Measurements from ENCODE around the gene HOMER3. TPM values are rescaled to one million over a fixed set of nuclear protein-coding genes. Genes with fewer than 3 reads are reported as not detected.
"Not testable (repeated sequence)": the region's sequence is repeated elsewhere in the genome, so short reads cannot be mapped to it uniquely, and the experiment has no call there.

The HOMER3 gene
- total and polyA plus RNA-seq, 2 donors, result 20.7 to 28.4 TPM

GRCh38 chr19:18929311-18929710 is 11.7 kb downstream of the HOMER3 start:
- peaks cover 4% of the 10 kb centered on the region for H3K36me3 ChIP-seq (ENCODE audit: insufficient read depth)
- 90% methylated on average over 25 of the region's 25 CpGs for WGBS

DNA sequence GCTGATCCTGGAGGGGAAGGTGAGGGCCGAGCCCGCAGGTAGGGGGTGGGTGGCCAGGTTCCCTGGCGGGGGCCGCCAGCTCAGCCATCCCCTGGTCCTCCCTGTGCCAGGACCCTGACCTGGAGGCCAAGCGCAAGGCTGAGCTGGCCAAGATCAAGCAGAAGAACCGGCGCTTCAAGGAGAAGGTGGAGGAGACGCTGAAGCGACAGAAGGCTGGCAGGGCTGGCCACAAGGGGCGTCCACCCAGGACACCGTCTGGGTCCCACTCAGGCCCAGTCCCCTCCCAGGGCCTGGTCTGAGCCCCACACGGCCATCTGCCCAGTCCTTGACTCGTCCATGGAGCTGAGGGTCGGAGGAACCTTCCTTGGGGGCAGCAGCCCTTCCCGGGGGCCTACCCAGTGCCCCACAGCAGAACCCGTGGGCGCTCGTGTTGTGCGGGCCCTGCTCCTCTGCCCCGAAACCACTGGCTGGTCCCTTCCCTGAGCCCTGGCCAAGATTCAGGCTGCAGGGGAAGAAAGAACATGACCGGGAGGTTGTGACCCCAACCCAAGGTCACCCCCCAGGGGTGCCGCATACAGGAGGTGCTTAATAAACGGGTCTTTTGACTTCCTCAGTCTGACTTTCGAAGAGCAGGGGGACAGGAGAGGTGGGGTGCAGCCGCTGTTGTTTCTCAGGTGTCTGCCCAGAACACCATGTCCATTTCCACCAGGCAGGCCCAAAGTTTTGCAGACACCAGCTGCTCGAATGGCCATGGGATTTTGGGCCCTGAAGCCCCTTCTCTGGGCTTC is 12.8 kb downstream of the HOMER3 start:
- Histone ChIP-seq H3K27ac (ENCODE audit: low read depth) (no peak overlapping the region), H3K36me3 (ENCODE audit: insufficient read depth) (peaks cover 4% of the 10 kb centered on the region), H3K4me3 (ENCODE audit: low read depth, low read length) (no peak overlapping the region), H3K4me1 (ENCODE audit: insufficient read depth) (peaks cover 2% of the 10 kb centered on the region)
- no peak for DNase-seq (ENCODE audit: extremely low spot score)
- WGBS, result 88% methylated on average over 26 of the region's 26 CpGs

More at GRCh38 chr19:18929311-18929710, 11.7 kb downstream of the HOMER3 start:
- Histone ChIP-seq H3K4me1 (ENCODE audit: insufficient read depth) (peaks cover 2% of the 10 kb centered on the region), H3K4me3 (ENCODE audit: low read depth, low read length) (no peak overlapping the region), H3K27ac (ENCODE audit: low read depth) (no peak overlapping the region)
- no peak for DNase-seq (ENCODE audit: extremely low spot score)

DNA sequence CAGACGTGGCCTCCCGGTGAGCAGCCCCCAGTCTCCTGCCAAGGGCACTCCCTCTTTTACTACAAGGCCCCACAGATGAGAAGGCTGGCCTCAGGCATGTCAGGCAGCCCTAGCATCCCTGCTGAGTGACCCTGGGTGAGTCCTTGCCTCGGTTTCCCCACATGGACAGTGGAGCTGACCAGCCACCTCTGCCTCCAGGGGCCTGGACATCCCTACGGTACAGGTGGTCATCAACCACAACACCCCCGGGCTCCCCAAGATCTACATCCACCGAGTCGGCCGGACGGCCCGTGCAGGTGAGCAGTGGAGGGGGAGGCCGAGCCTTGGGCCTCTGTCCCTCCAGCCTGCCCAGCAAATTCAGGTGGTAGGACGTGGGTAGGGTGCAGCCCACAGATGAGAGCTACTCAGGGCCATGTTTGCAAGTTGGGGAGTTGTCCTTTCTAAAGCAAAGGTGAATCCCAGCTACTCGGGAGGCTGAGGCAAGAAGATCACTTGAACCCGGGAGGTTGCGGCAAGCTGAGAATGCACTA is 16.3 kb downstream of the HOMER3 start:
- peaks cover 7% of the 10 kb centered on the region for H3K36me3 ChIP-seq (ENCODE audit: insufficient read depth)

GRCh38 chr19:18922228-18922985 is 18.6 kb downstream of the HOMER3 start:
- H3K4me1 ChIP-seq (ENCODE audit: insufficient read depth), result no peaks in the 10 kb centered on the region
- H3K4me3 ChIP-seq (ENCODE audit: low read depth, low read length), result no peak overlapping the region
- H3K36me3 ChIP-seq (ENCODE audit: insufficient read depth), result peaks cover 7% of the 10 kb centered on the region
- DNase-seq (ENCODE audit: extremely low spot score), result no peak
- H3K27ac ChIP-seq (ENCODE audit: low read depth), result no peak overlapping the region
- 82% methylated on average over 29 of the region's 29 CpGs for WGBS

More for the DNA sequence above, 16.3 kb downstream of the HOMER3 start:
- WGBS, result 93% methylated on average over 15 of the region's 15 CpGs
- no peak for DNase-seq (ENCODE audit: extremely low spot score)
- Histone ChIP-seq H3K4me3 (ENCODE audit: low read depth, low read length) (no peak overlapping the region), H3K27ac (ENCODE audit: low read depth) (no peak overlapping the region), H3K4me1 (ENCODE audit: insufficient read depth) (no peaks in the 10 kb centered on the region)

- Histone ChIP-seq H3K4me1 (ENCODE audit: insufficient read depth) (no peaks in the 10 kb centered on the region), H3K4me3 (ENCODE audit: low read depth, low read length) (no peak overlapping the region), H3K27ac (ENCODE audit: low read depth) (no peak overlapping the region), H3K36me3 (ENCODE audit: insufficient read depth) (peaks cover 7% of the 10 kb centered on the region)
- DNase-seq (ENCODE audit: extremely low spot score), result no peak
- 94% methylated on average over 17 of the region's 17 CpGs for WGBS
Observed at GRCh38 chr19:18921593-18921992, 19.4 kb downstream of the HOMER3 start.

- Histone ChIP-seq H3K4me1 (ENCODE audit: insufficient read depth) (no peaks in the 10 kb centered on the region), H3K4me3 (ENCODE audit: low read depth, low read length) (peak overlapping the region; percentile 69), H3K36me3 (ENCODE audit: insufficient read depth) (peaks cover 7% of the 10 kb centered on the region), H3K27ac (ENCODE audit: low read depth) (no peak overlapping the region)
- DNase-seq (ENCODE audit: extremely low spot score), result no peak
- WGBS, result 57% methylated on average over 9 of the region's 9 CpGs
Observed at GRCh38 chr19:18920400-18920799, 20.6 kb downstream of the HOMER3 start.

GRCh38 chr19:18919900-18920214 is 21.2 kb downstream of the HOMER3 start:
- H3K27ac ChIP-seq (ENCODE audit: low read depth), result peak overlapping the region; percentile 11
- WGBS, result under 1% methylated on average over 15 of the region's 15 CpGs

DNA sequence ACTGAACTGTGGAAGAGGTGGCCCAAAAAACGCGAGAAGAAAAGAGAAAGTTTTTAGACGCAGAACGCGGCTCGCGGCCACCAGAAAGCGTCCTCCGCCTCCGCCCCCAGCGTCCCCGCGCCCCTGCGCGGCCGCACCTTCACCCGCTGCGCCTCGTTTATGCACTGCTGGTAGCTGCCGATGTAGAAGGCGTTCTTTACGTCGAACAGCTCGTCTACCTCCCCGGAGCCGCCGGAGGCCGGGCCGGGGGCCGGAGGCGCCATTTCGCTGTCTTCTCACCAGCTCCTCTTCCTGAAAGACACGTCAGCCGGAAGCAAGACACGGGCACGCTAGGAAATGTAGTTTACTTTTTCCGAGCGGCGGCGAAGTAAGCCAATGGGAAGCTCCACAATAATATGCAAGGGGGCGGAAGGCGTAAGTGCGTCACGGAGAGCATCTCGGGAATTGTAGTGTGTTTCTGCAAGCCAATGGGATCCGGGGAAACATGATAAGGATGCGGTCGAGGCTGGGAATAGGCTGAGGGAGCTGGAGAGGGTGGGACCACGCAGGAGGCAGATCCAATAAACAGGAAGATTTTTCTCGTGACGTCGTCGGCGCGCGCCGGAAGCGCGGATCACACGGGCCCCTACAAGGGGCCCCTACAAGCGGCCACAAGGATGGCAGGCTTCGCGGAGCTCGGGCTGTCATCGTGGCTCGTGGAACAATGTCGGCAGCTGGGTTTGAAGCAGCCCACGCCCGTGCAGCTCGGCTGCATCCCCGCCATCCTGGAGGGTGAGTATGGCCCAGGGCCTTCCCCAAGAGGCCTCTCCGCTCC is 21.7 kb downstream of the HOMER3 start, which contains the start of the genes COPE and DDX49:
COPE (minus strand) TSS at position 302 of the 814 bp plus-strand sequence; CDS start at position 263, 39 bp downstream.
DDX49 (plus strand) TSS at position 630 of the 814 bp plus-strand sequence; CDS start at position 657, 27 bp downstream.
- DNase-seq (ENCODE audit: extremely low spot score), result peak; percentile 99
- Histone ChIP-seq H3K4me1 (ENCODE audit: insufficient read depth) (no peaks in the 10 kb centered on the region), H3K27ac (ENCODE audit: low read depth) (peak within 1 kb of the TSS; percentile 55), H3K36me3 (ENCODE audit: insufficient read depth) (peaks cover 3% of the 10 kb centered on the region), H3K4me3 (ENCODE audit: low read depth, low read length) (peak within 1 kb of the TSS; percentile 69)
- WGBS, result under 1% methylated on average over 72 of the region's 72 CpGs

More at GRCh38 chr19:18919900-18920214, 21.2 kb downstream of the HOMER3 start:
- Histone ChIP-seq H3K36me3 (ENCODE audit: insufficient read depth) (peaks cover 6% of the 10 kb centered on the region), H3K4me3 (ENCODE audit: low read depth, low read length) (peak overlapping the region; percentile 69), H3K4me1 (ENCODE audit: insufficient read depth) (no peaks in the 10 kb centered on the region)
- DNase-seq (ENCODE audit: extremely low spot score), result no peak

- not testable (repeated sequence) for H3K36me3 ChIP-seq (ENCODE audit: insufficient read depth); H3K27ac ChIP-seq (ENCODE audit: low read depth); DNase-seq (ENCODE audit: extremely low spot score); H3K4me1 ChIP-seq (ENCODE audit: insufficient read depth); H3K4me3 ChIP-seq (ENCODE audit: low read depth, low read length)
- WGBS, result 84% methylated on average over 9 of the region's 9 CpGs
Observed at GRCh38 chr19:18917593-18917992, 23.4 kb downstream of the HOMER3 start.

DNA sequence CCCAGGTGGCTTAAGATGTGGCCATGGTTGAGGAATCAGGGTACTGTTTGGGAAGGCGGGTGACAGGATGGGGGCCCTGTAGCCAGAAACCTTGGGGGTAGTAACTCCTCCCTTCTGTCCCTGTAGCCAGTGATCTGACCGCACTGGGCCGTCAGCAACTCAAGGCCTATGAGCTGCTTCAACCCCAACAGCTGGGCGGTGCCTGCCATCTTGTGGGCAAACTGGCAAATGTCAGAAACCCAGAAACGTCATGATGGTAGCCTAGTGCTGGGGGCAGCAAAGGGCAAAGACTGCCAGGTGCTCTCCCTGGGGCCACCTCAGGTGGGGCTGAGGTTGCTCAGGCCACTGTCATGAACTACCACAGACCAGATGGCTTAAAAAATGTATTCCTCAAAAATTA is 25.4 kb downstream of the HOMER3 start:
- Histone ChIP-seq H3K27ac (ENCODE audit: low read depth) (no peak overlapping the region), H3K4me1 (ENCODE audit: insufficient read depth) (no peaks in the 10 kb centered on the region), H3K36me3 (ENCODE audit: insufficient read depth) (no peaks in the 10 kb centered on the region), H3K4me3 (ENCODE audit: low read depth, low read length) (no peak overlapping the region)
- no peak for DNase-seq (ENCODE audit: extremely low spot score)
- 52% methylated on average over 5 of the region's 5 CpGs for WGBS

- Histone ChIP-seq H3K4me3 (ENCODE audit: low read depth, low read length) (no peak overlapping the region), H3K36me3 (ENCODE audit: insufficient read depth) (no peaks in the 10 kb centered on the region), H3K27ac (ENCODE audit: low read depth) (no peak overlapping the region), H3K4me1 (ENCODE audit: insufficient read depth) (no peaks in the 10 kb centered on the region)
- DNase-seq (ENCODE audit: extremely low spot score), result no peak
- 91% methylated on average over 5 of the region's 5 CpGs for WGBS
Observed at GRCh38 chr19:18913466-18913865, 27.6 kb downstream of the HOMER3 start.

- H3K4me3 ChIP-seq (ENCODE audit: low read depth, low read length), result no peak overlapping the region
- H3K4me1 ChIP-seq (ENCODE audit: insufficient read depth), result no peaks in the 10 kb centered on the region
- no peak for DNase-seq (ENCODE audit: extremely low spot score)
- H3K36me3 ChIP-seq (ENCODE audit: insufficient read depth), result no peaks in the 10 kb centered on the region
- WGBS, result 95% methylated on average over 14 of the region's 14 CpGs
- no peak overlapping the region for H3K27ac ChIP-seq (ENCODE audit: low read depth)
Observed at GRCh38 chr19:18912933-18913332, 28.1 kb downstream of the HOMER3 start.

GRCh38 chr19:18910801-18911436 is 30.1 kb downstream of the HOMER3 start:
- 93% methylated on average over 19 of the region's 19 CpGs for WGBS
- H3K4me1 ChIP-seq (ENCODE audit: insufficient read depth), result no peaks in the 10 kb centered on the region
- no peak for DNase-seq (ENCODE audit: extremely low spot score)
- no peaks in the 10 kb centered on the region for H3K36me3 ChIP-seq (ENCODE audit: insufficient read depth)
- H3K27ac ChIP-seq (ENCODE audit: low read depth), result no peak overlapping the region
- no peak overlapping the region for H3K4me3 ChIP-seq (ENCODE audit: low read depth, low read length)

Data from urinary bladder (tissue), 4 donors.